HL-60 (cell line): ENCODE data around the gene HBZ.

ENCODE experiments used
- DNase-seq, 2 experiments: peaks; one replicate each; pipeline ENCODE4 v3.0.0-alpha.2; 2010 to 2020; ENCODE audit warnings: low read depth in 1 of 2, low spot score in 1 of 2
- H3K27ac ChIP-seq: fragments of 250-450 bp; sonication (Bioruptor Pico); replicated peaks from 2 replicates; pipeline ENCODE4 v1.5.1; 2020; ENCODE audit warnings: mild to moderate bottlenecking, moderate library complexity
- H3K27me3 ChIP-seq: fragments of 250-450 bp; sonication (Bioruptor Pico); 2 replicates; pipeline ENCODE4 v1.5.1; 2021; ENCODE audit warnings: mild to moderate bottlenecking, moderate library complexity; ENCODE audit not compliant: insufficient read depth, poor library complexity, severe bottlenecking
- H3K4me3 ChIP-seq: replicated peaks from 2 replicates; pipeline ENCODE4 v1.5.1; 2011; ENCODE audit warnings: mild to moderate bottlenecking, control low read depth, low read length; ENCODE audit not compliant: insufficient read depth
- GABPA ChIP-seq: IDR thresholded peaks from 2 replicates; pipeline ENCODE4 v1.6.1; 2012; ENCODE audit warnings: low read depth
- POLR2AphosphoS5 ChIP-seq: IDR thresholded peaks from 2 replicates; pipeline ENCODE4 v1.6.1; 2012; ENCODE audit warnings: low read depth
- SPI1 ChIP-seq: IDR thresholded peaks from 2 replicates; pipeline ENCODE4 v1.6.1; 2012; ENCODE audit warnings: low read depth, mild to moderate bottlenecking, borderline replicate concordance
- TF ChIP-seq, protein P1 (sequence below): IDR thresholded peaks from one replicate; pipeline ENCODE4 v1.5.1; 2011; ENCODE audit warnings: low read length, control low read depth, inconsistent platforms; ENCODE audit not compliant: insufficient read depth
- TF ChIP-seq, protein P2 (sequence below): IDR thresholded peaks from 2 replicates; pipeline ENCODE4 v1.6.1; 2012; ENCODE audit warnings: low read depth; ENCODE audit not compliant: insufficient replicate concordance

Gene HBZ

GRCh38 chr16:106623-107324 is 45.7 kb upstream of the HBZ start:
- Histone ChIP-seq H3K27me3 (no peaks in the 10 kb centered on the region), H3K4me3 (no peak overlapping the region), H3K27ac (no peak overlapping the region)
- TF ChIP-seq, protein P1, sequence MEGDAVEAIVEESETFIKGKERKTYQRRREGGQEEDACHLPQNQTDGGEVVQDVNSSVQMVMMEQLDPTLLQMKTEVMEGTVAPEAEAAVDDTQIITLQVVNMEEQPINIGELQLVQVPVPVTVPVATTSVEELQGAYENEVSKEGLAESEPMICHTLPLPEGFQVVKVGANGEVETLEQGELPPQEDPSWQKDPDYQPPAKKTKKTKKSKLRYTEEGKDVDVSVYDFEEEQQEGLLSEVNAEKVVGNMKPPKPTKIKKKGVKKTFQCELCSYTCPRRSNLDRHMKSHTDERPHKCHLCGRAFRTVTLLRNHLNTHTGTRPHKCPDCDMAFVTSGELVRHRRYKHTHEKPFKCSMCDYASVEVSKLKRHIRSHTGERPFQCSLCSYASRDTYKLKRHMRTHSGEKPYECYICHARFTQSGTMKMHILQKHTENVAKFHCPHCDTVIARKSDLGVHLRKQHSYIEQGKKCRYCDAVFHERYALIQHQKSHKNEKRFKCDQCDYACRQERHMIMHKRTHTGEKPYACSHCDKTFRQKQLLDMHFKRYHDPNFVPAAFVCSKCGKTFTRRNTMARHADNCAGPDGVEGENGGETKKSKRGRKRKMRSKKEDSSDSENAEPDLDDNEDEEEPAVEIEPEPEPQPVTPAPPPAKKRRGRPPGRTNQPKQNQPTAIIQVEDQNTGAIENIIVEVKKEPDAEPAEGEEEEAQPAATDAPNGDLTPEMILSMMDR: peak; percentile 82
- TF ChIP-seq, protein P2, sequence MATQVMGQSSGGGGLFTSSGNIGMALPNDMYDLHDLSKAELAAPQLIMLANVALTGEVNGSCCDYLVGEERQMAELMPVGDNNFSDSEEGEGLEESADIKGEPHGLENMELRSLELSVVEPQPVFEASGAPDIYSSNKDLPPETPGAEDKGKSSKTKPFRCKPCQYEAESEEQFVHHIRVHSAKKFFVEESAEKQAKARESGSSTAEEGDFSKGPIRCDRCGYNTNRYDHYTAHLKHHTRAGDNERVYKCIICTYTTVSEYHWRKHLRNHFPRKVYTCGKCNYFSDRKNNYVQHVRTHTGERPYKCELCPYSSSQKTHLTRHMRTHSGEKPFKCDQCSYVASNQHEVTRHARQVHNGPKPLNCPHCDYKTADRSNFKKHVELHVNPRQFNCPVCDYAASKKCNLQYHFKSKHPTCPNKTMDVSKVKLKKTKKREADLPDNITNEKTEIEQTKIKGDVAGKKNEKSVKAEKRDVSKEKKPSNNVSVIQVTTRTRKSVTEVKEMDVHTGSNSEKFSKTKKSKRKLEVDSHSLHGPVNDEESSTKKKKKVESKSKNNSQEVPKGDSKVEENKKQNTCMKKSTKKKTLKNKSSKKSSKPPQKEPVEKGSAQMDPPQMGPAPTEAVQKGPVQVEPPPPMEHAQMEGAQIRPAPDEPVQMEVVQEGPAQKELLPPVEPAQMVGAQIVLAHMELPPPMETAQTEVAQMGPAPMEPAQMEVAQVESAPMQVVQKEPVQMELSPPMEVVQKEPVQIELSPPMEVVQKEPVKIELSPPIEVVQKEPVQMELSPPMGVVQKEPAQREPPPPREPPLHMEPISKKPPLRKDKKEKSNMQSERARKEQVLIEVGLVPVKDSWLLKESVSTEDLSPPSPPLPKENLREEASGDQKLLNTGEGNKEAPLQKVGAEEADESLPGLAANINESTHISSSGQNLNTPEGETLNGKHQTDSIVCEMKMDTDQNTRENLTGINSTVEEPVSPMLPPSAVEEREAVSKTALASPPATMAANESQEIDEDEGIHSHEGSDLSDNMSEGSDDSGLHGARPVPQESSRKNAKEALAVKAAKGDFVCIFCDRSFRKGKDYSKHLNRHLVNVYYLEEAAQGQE: no peak
- peak in 1 of 2 experiments; percentile 66 for DNase-seq

- no peak overlapping the region for H3K27ac ChIP-seq
These were observed 40.1 kb upstream of the HBZ start for GRCh38 chr16:112153-112840.

DNA sequence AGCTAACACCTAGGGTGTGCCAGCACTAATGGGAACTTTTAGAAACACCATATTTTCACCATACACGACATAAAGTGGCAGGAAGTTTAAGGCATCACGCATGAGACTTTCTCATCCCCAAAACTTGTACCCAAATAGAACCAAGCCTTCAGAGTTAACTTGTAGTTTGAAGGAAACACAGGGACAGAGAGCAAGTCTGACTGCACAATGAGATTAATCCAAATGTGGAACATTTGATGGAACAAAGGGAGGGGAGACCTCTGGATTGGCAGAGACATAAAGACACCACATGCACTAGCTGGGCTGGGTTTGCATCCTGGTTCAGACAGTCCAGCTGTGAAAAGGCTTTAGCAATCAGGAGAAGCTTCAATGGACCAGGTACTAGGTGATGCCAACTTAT is 38.1 kb upstream of the HBZ start:
- Histone ChIP-seq H3K27me3 (no peaks in the 10 kb centered on the region), H3K27ac (no peak overlapping the region)

More at GRCh38 chr16:112153-112840, 40.1 kb upstream of the HBZ start:
- no peaks in the 10 kb centered on the region for H3K27me3 ChIP-seq
- no peak overlapping the region for H3K4me3 ChIP-seq
- TF ChIP-seq, protein P1: no peak
- TF ChIP-seq SPI1: no peak
- TF ChIP-seq GABPA: no peak
- TF ChIP-seq, protein P2: no peak
- no peak for TF ChIP-seq POLR2AphosphoS5
- no peak for DNase-seq

More for the DNA sequence above, 38.1 kb upstream of the HBZ start:
- no peak for TF ChIP-seq GABPA
- TF ChIP-seq SPI1: no peak
- TF ChIP-seq, protein P1: no peak
- TF ChIP-seq, protein P2: no peak
- TF ChIP-seq POLR2AphosphoS5: no peak
- H3K4me3 ChIP-seq: no peak overlapping the region
- DNase-seq: no peak
